Activated CD8-positive, alpha-beta T cell treated with anti-CD3 and anti-CD28 coated beads, Interleukin-2, amount 10 ng/mL, durations not matched to agents 7 days and 5 days (primary cell): Measurements from ENCODE around the gene KRTAP21-3. TPM values are rescaled to one million over a fixed set of nuclear protein-coding genes. Genes with fewer than 3 reads are reported as not detected.

ENCODE experiments used
- ATAC-seq: fragments of 150-1000 bp; cut with Tn5 transposase; one replicate; pipeline ENCODE4 v1.10.0; 2021; ENCODE audit warnings: moderate library complexity
- CTCF ChIA-PET: fragments of 350-600 bp; sonication (Branson Sonifier 250); formaldehyde crosslinking; loops from one replicate; lab custom pipeline; 2021; ENCODE audit warnings: antibody characterized with exemption; lab: Charles Lee
- POLR2A ChIA-PET: fragments of 350-600 bp; sonication (Branson Sonifier 250); formaldehyde crosslinking; loops from one replicate; lab custom pipeline; 2021; ENCODE audit warnings: antibody characterized with exemption; lab: Charles Lee
- DNase-seq: peaks from one replicate; pipeline ENCODE4 v3.0.0-alpha.2; 2020
- H3K27ac Mint-ChIP-seq: one replicate; pipeline ENCODE4 v1.8.0; 2021; ENCODE audit warnings: mild to moderate bottlenecking, mixed read lengths
- H3K27me3 Mint-ChIP-seq: one replicate; pipeline ENCODE4 v1.8.0; 2021; ENCODE audit warnings: low read depth, mixed read lengths
- H3K36me3 Mint-ChIP-seq: one replicate; pipeline ENCODE4 v1.8.0; 2021; ENCODE audit warnings: low read depth, mixed read lengths
- H3K4me1 Mint-ChIP-seq: one replicate; pipeline ENCODE4 v1.8.0; 2021; ENCODE audit warnings: low read depth, mixed read lengths
- H3K4me3 Mint-ChIP-seq: one replicate; pipeline ENCODE4 v1.8.0; 2021; ENCODE audit warnings: mild to moderate bottlenecking, mixed read lengths
- H3K9me3 Mint-ChIP-seq: one replicate; pipeline ENCODE4 v1.8.0; 2022; ENCODE audit warnings: mixed read lengths; ENCODE audit not compliant: insufficient read depth
- total RNA-seq, 2 experiments: library from RNA; stranded (reverse); gene quantifications; one replicate each; pipeline ENCODE4 v1.2.3, GENCODE V29; 2021

Gene KRTAP21-3
- total RNA-seq, 2 experiments from 2014 or later: not detected

DNA sequence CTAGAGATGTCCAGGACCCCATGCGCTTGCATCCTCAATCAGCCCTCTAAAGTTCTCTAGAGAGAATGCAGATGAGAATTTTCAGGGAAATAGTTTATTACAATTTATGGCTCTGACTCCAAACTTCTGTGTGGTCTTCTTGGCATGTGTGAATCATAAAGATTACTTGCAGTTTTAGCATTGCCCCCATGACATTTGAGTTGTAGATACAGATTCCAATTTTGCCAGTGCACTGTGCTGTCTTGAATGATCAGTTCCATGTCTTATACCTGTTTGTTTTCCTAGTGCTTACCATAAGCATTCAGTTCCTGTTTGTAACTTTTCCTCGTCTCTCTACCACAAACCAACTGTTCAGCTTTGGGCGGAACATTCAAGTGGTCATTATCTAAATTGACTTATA, 4.8 kb downstream of the KRTAP21-3 start:
- no peaks in the 10 kb centered on the region for H3K27me3 Mint-ChIP-seq
- ChIA-PET POLR2A (no interaction called here), CTCF (no interaction called here)
- H3K9me3 Mint-ChIP-seq: peaks cover 6% of the 10 kb centered on the region
- H3K27ac Mint-ChIP-seq: no peak overlapping the region
- H3K4me3 Mint-ChIP-seq: no peak overlapping the region
- DNase-seq (no peak), ATAC-seq (no peak)
- no peaks in the 10 kb centered on the region for H3K36me3 Mint-ChIP-seq
- peaks cover 3% of the 10 kb centered on the region for H3K4me1 Mint-ChIP-seq

DNA sequence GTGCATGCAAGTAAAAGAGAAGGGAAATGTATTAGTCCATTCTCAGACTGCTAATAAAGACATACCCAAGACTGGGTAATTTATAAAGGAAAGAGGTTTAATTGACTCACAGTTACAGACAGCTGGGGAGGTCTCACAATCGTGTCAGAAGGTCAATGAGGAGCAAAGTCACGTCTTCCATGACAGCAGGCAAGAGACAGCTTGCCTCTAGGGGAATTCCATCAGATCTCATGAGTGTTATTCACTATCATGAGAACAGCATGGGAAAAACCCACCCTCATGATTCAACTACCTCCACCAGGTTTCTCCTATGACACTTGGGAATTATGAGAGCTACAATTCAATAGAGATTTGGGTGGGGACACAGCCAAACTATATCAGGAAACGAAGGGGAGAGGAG, 8.1 kb downstream of the KRTAP21-3 start:
- no peaks in the 10 kb centered on the region for H3K4me1 Mint-ChIP-seq
- ATAC-seq (no peak), DNase-seq (no peak)
- H3K27me3 Mint-ChIP-seq: no peaks in the 10 kb centered on the region
- CTCF ChIA-PET: no interaction called here
- H3K9me3 Mint-ChIP-seq: peaks cover 10% of the 10 kb centered on the region
- no peaks in the 10 kb centered on the region for H3K36me3 Mint-ChIP-seq
- H3K4me3 Mint-ChIP-seq: no peak overlapping the region
- POLR2A ChIA-PET: no interaction called here
- H3K27ac Mint-ChIP-seq: no peak overlapping the region

DNA sequence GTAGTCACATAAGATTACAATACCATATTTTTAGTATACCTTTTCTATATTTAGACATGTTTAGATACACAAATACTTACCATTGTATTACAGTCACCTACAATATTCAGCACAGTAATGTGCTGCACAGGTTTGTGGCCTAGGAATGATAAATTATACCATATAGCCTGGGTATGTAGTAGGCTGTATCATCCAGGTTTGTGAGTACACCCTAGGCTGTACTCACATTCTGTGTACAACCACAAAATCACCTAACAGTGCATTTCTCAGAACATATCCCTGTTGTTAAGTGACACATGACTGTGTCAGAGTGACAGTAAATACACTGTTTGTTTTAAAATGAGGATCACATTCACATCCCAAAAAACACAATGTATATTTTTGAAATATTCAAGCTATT, 11.2 kb downstream of the KRTAP21-3 start:
- no peak overlapping the region for H3K27ac Mint-ChIP-seq
- no peaks in the 10 kb centered on the region for H3K27me3 Mint-ChIP-seq
- H3K36me3 Mint-ChIP-seq: no peaks in the 10 kb centered on the region
- no peak overlapping the region for H3K4me3 Mint-ChIP-seq
- DNase-seq: no peak
- no peak for ATAC-seq
- ChIA-PET POLR2A (no interaction called here), CTCF (no interaction called here)
- H3K9me3 Mint-ChIP-seq: peaks cover 10% of the 10 kb centered on the region
- H3K4me1 Mint-ChIP-seq: no peaks in the 10 kb centered on the region

DNA sequence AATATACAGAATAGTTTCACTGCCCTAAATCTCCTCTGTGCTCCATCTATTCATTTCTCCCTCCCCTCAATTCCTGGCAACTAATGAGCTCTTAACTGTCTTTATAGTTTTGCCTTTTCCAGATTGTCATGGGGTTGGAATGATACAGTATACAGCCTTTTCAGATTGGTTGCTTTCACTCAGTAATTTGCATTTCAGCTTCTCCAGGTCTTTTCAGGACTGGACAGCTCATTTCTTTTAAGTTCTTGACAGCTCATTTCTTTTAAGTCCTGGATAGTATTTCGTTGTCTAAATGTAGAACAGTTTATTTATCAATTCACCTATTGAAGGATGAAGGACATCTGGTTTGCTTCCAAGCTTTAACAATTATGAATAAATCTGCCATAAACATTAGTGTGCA, 22.6 kb downstream of the KRTAP21-3 start:
- POLR2A ChIA-PET: no interaction called here
- CTCF ChIA-PET: no interaction called here

DNA sequence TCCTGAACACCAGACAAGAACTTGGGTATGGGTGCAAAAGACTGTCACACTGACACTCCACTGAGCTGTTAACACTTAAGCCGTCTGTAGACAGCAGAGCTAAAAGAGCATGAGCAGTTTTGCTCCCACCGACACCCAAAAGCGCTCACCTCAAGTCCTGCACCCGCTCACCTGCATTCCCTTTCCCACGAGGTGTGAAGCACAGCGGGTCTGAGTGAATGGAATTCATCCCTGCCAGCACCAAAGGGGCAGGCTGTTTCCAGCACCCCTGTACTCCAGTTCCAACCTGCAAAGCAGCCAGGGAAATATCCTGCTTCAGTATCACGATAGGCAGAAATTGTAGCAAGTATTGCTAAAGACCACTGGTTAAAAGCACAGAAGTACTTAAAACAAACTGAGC, 28.8 kb downstream of the KRTAP21-3 start:
- POLR2A ChIA-PET: no interaction called here
- no peak for DNase-seq
- no peak for ATAC-seq
- H3K27ac Mint-ChIP-seq: no peak overlapping the region
- no peak overlapping the region for H3K4me3 Mint-ChIP-seq
- CTCF ChIA-PET: no interaction called here
- no peaks in the 10 kb centered on the region for H3K4me1 Mint-ChIP-seq
- no peaks in the 10 kb centered on the region for H3K9me3 Mint-ChIP-seq
- no peaks in the 10 kb centered on the region for H3K27me3 Mint-ChIP-seq
- H3K36me3 Mint-ChIP-seq: no peaks in the 10 kb centered on the region

More for the DNA sequence above, 22.6 kb downstream of the KRTAP21-3 start:
- H3K9me3 Mint-ChIP-seq: peaks cover 8% of the 10 kb centered on the region
- no peak overlapping the region for H3K4me3 Mint-ChIP-seq
- H3K4me1 Mint-ChIP-seq: no peaks in the 10 kb centered on the region
- DNase-seq (no peak), ATAC-seq (no peak)
- H3K27me3 Mint-ChIP-seq: no peaks in the 10 kb centered on the region
- H3K36me3 Mint-ChIP-seq: no peaks in the 10 kb centered on the region
- no peak overlapping the region for H3K27ac Mint-ChIP-seq

DNA sequence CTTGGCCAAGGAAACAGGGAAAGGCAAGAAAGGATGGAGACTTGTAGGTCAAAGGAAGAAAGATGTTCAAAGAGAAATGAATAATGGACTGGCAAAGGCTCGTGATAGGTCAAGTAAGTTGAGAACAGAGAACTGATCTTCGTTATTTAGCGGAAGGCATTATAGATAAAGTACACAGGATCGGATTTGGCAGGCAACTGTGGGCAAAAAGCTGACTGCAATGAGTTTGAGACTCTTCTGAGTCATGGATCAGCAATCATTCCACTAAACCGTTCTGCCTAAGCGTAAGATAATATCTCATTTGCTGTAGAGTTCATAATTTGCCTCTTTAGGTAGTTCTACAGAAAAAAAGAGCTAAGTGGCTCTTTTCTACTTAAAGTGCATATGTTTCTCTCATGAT, 34.1 kb downstream of the KRTAP21-3 start:
- H3K27me3 Mint-ChIP-seq: no peaks in the 10 kb centered on the region
- DNase-seq: no peak
- H3K9me3 Mint-ChIP-seq: no peaks in the 10 kb centered on the region
- no peak overlapping the region for H3K27ac Mint-ChIP-seq
- H3K4me1 Mint-ChIP-seq: no peaks in the 10 kb centered on the region
- ChIA-PET CTCF (no interaction called here), POLR2A (no interaction called here)
- H3K4me3 Mint-ChIP-seq: no peak overlapping the region
- no peaks in the 10 kb centered on the region for H3K36me3 Mint-ChIP-seq
- no peak for ATAC-seq

DNA sequence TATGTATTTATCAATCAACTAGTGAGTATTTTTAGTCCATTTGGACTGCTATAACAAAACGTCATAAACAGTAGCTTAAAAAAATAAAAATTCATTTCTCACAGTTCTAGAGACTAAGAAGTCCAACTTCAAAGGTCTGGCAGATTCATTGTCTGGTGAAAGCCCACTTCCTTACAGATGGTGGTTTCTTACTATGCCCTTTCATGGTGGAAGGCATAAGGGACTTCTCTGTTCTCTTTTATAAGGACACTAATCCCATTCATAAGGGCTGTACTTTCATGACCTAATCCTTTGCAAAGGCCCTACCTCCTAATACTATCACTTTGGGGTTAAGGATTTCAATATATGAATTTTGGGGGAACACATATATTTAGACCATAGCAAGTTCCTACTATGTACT, 38.0 kb downstream of the KRTAP21-3 start:
- DNase-seq: no peak

DNA sequence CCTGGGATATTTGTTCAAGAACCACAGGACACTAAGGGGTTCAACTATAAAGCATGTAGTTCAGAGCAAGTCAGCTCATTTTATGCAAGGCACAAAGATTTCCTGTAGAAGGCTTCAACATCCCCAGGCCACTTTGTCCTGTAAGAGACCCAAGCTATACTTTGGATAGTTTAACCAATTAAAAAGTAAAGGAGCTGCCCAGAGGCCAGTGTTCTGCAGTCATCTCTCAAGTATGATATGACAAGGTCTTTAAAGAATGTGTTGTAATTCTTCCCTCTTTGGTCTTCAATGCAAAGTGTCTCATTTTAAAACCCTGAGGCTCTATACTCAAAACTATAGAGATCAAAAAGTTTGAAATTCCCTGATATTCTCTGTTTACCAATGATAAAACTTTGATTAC, 41.8 kb downstream of the KRTAP21-3 start:
- Mint-ChIP-seq H3K36me3 (no peaks in the 10 kb centered on the region), H3K4me3 (no peak overlapping the region), H3K4me1 (no peaks in the 10 kb centered on the region), H3K9me3 (no peaks in the 10 kb centered on the region), H3K27ac (no peak overlapping the region), H3K27me3 (no peaks in the 10 kb centered on the region)
- ChIA-PET CTCF (no interaction called here), POLR2A (no interaction called here)
- DNase-seq (no peak), ATAC-seq (no peak)

More for the DNA sequence above, 38.0 kb downstream of the KRTAP21-3 start:
- no peaks in the 10 kb centered on the region for H3K4me1 Mint-ChIP-seq
- no peaks in the 10 kb centered on the region for H3K36me3 Mint-ChIP-seq
- no peak for ATAC-seq
- ChIA-PET POLR2A (no interaction called here), CTCF (no interaction called here)
- H3K4me3 Mint-ChIP-seq: no peak overlapping the region
- H3K9me3 Mint-ChIP-seq: no peaks in the 10 kb centered on the region
- no peaks in the 10 kb centered on the region for H3K27me3 Mint-ChIP-seq
- H3K27ac Mint-ChIP-seq: no peak overlapping the region

DNA sequence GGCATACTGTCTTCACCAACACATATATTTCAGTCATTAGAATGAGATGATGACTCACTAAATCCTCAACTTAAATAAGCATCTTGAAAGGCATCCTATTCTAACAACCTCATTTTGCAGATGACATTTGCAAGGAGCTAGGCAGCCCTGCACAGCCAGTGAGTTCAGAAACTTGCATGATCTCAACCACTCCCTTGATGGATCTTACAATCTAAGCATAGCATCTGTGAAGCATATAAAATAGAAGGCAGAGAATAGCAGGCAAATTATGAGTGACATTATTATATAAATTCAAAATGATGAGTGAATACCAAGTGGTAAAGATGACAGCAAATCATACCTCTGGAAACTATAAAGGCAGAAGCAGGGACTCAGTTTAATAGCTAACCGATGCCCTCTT, 44.3 kb downstream of the KRTAP21-3 start:
- Mint-ChIP-seq H3K4me3 (no peak overlapping the region), H3K9me3 (no peaks in the 10 kb centered on the region), H3K27ac (no peak overlapping the region), H3K36me3 (no peaks in the 10 kb centered on the region), H3K4me1 (no peaks in the 10 kb centered on the region), H3K27me3 (no peaks in the 10 kb centered on the region)
- ATAC-seq (no peak), DNase-seq (no peak)
- ChIA-PET POLR2A (interaction anchor here (0.6 kb wide), 1 partner anchor 73 kb away, joined by 4 read pairs; no protein-coding TSS in a partner anchor), CTCF (no interaction called here)

DNA sequence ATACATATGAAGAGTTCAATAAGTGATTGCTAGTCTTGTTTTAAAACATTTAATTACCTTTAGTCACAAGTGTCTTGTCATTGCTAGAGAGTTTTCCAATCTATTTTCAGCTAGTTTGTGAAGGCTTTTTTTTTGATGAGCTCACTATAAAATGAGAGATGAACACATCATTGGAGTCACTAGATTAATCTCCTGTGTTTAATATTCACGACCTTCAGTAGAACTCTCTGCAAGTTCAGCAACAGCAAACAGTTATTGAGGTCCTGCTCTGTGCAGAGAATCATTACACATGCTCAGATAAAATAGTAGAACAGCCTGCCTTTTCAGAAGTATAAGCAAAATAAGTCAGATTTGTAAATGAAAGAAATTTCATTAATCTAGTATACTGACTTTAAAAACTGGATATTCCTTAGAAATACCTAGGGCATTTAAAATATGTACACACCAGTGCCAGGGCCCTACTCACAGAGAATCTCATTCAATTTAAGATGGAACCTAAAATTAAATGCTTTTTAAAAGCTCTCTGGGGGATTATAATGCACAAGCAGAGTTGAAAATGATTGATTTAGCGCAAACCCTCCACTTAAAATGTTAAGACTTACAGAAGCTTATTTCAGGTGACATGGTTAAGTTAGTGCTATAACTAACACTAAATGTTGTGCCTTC, 45.5 kb downstream of the KRTAP21-3 start:
- Mint-ChIP-seq H3K36me3 (no peaks in the 10 kb centered on the region), H3K27ac (no peak overlapping the region), H3K4me3 (no peak overlapping the region), H3K27me3 (no peaks in the 10 kb centered on the region), H3K4me1 (no peaks in the 10 kb centered on the region), H3K9me3 (no peaks in the 10 kb centered on the region)
- ATAC-seq (no peak), DNase-seq (no peak)
- POLR2A ChIA-PET: interaction anchor here (0.8 kb wide), 1 partner anchor 1633 kb away, joined by 3 read pairs; no protein-coding TSS in a partner anchor
- CTCF ChIA-PET: no interaction called here

DNA sequence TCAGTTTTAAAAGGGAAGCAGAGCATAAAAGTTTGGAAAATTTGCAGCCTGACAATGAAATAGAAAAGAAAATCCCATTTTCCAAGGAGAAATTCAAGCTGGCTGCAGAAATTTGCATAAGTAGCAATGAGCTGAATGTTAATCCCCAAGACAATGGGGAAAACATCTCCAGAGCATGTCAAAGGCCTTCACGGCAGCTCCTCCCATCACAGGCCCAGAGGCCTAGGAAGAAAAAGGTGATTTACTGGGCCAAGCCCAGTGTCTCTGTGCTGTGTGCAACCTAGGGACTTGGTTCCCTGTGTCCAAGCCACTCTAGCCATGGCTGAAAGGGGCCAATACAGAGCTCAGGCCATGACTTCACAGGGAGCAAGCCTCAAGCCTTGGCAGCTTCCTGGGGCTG, 49.8 kb downstream of the KRTAP21-3 start:
- no peaks in the 10 kb centered on the region for H3K36me3 Mint-ChIP-seq
- DNase-seq (no peak), ATAC-seq (no peak)
- no peak overlapping the region for H3K4me3 Mint-ChIP-seq
- POLR2A ChIA-PET: no interaction called here
- H3K9me3 Mint-ChIP-seq: no peaks in the 10 kb centered on the region
- H3K27me3 Mint-ChIP-seq: no peaks in the 10 kb centered on the region
- CTCF ChIA-PET: no interaction called here
- no peak overlapping the region for H3K27ac Mint-ChIP-seq
- no peaks in the 10 kb centered on the region for H3K4me1 Mint-ChIP-seq
